Measurements from ENCODE around the gene ANAPC5.

- no peak for TF ChIP-seq CTCF (IDR thresholded peaks at IDR 0.05; ENCODE audit: insufficient read depth, low read depth, low read length)
- TF ChIP-seq EZH2 (IDR thresholded peaks at IDR 0.05; ENCODE audit: insufficient read depth, low read length), result no peak
Measured at GRCh38 chr12:121264951-121265515, 87.2 kb downstream of the ANAPC5 start.
